H1 (cell line): Measurements from ENCODE around the gene CCNL2. TPM values are rescaled to one million over a fixed set of nuclear protein-coding genes. Genes with fewer than 3 reads are reported as not detected.
A peak's percentile ranks its signal among the peaks of the same experiment; 100 is the strongest.

ENCODE experiments used
- CTCF ChIA-PET: fragments of 300-600 bp; sonication (Branson Sonifier 250); formaldehyde crosslinking; loops from one replicate; lab custom pipeline; 2021; ENCODE audit not compliant: partially characterized antibody; lab: Charles Lee
- POLR2A ChIA-PET: fragments of 300-600 bp; sonication (Branson Sonifier 250); formaldehyde crosslinking; loops from one replicate; lab custom pipeline; 2021; ENCODE audit warnings: inconsistent platforms; ENCODE audit not compliant: partially characterized antibody; lab: Charles Lee
- DNase-seq, 2 experiments: peaks; one replicate each; pipeline versions ENCODE4 v3.0.0 to v3.0.0-alpha.2; 2010 to 2022; ENCODE audit warnings: low spot score in 2 of 2, low read depth in 1 of 2, mixed read lengths in 1 of 2
- FAIRE-seq: peaks from 2 replicates; lab custom pipeline; 2011; peaks lifted over from hg19 to GRCh38; lab: Jason Lieb, UNC
- H2AFZ ChIP-seq: 2 replicates; pipeline ENCODE4 v1.8.1; 2012; ENCODE audit warnings: low read length, inconsistent platforms
- H2AK5ac ChIP-seq: 2 replicates; pipeline ENCODE4 v1.6.1; 2013; ENCODE audit warnings: low read depth, low read length
- H2BK120ac ChIP-seq: replicated peaks from 2 replicates; pipeline ENCODE3; 2013; ENCODE audit warnings: low read depth, low read length, inconsistent platforms
- H2BK12ac ChIP-seq: 2 replicates; pipeline ENCODE4 v1.6.1; 2013; ENCODE audit warnings: low read depth, low read length
- H2BK15ac ChIP-seq: 2 replicates; pipeline ENCODE4 v1.6.1; 2013; ENCODE audit warnings: low read length
- H2BK20ac ChIP-seq: 2 replicates; pipeline ENCODE4 v1.6.1; 2013; ENCODE audit warnings: low read length
- H2BK5ac ChIP-seq: 2 replicates; pipeline ENCODE4 v1.6.1; 2013; ENCODE audit warnings: low read depth, low read length
- H3K14ac ChIP-seq: 2 replicates; pipeline ENCODE4 v1.6.1; 2013; ENCODE audit warnings: inconsistent platforms; ENCODE audit not compliant: insufficient read length
- H3K18ac ChIP-seq: 2 replicates; pipeline ENCODE4 v1.6.1; 2013; ENCODE audit warnings: low read length; ENCODE audit errors: extremely low read depth
- H3K23ac ChIP-seq: 2 replicates; pipeline ENCODE4 v1.6.1; 2013; ENCODE audit warnings: inconsistent platforms; ENCODE audit not compliant: insufficient read length
- H3K23me2 ChIP-seq: 2 replicates; pipeline ENCODE4 v1.6.1; 2013; ENCODE audit warnings: low read depth, low read length
- H3K27ac ChIP-seq: 2 replicates; pipeline ENCODE4 v1.6.1; 2011; ENCODE audit warnings: low read depth, low read length, inconsistent platforms
- H3K27me3 ChIP-seq, 4 experiments: replicated peaks in 1 of 4; 1 replicate in 1 of 4; 2 replicates in 3 of 4; pipeline versions ENCODE4 v1.6.1 to v1.8.1; 2011 to 2013; ENCODE audit warnings: low read length in 3 of 4, mild to moderate bottlenecking in 3 of 4, inconsistent platforms in 2 of 4, mixed read lengths in 2 of 4, moderate library complexity in 1 of 4; ENCODE audit not compliant: control insufficient read depth in 3 of 4, insufficient read depth in 3 of 4; ENCODE audit errors: extremely low read depth in 1 of 4
- H3K36me3 ChIP-seq, 4 experiments: 2 replicates each; pipeline versions ENCODE4 v1.6.1 to v1.8.1; 2011 to 2013; ENCODE audit warnings: mild to moderate bottlenecking in 4 of 4, low read length in 3 of 4, moderate library complexity in 2 of 4, control low read depth in 1 of 4, inconsistent platforms in 1 of 4; ENCODE audit not compliant: insufficient read depth in 4 of 4, control insufficient read depth in 2 of 4
- H3K4ac ChIP-seq: replicated peaks from 2 replicates; pipeline ENCODE3; 2013; ENCODE audit warnings: low read length, low read depth, mixed read lengths, inconsistent platforms; ENCODE audit not compliant: insufficient read length
- H3K4me1 ChIP-seq, 4 experiments: replicated peaks in 1 of 4; 1 replicate in 1 of 4; 2 replicates in 3 of 4; pipeline versions ENCODE4 v1.6.1 to v1.8.1; 2011 to 2013; ENCODE audit warnings: low read length in 3 of 4, inconsistent platforms in 2 of 4, mixed read lengths in 1 of 4; ENCODE audit not compliant: insufficient read depth in 4 of 4, control insufficient read depth in 3 of 4
- H3K4me2 ChIP-seq, 2 experiments: 2 replicates each; pipeline versions ENCODE4 v1.6.1 to v1.8.1; 2011 to 2013; ENCODE audit warnings: low read depth in 2 of 2, low read length in 2 of 2, control low read depth in 1 of 2, inconsistent platforms in 1 of 2, mild to moderate bottlenecking in 1 of 2; ENCODE audit not compliant: insufficient read depth in 1 of 2
- H3K4me3 ChIP-seq, 4 experiments: fragments of 200-600, 300-600 bp in 1 of 4; sonication (generic), shearing (Covaris generic), sonication (Bioruptor Twin) in 1 of 4; 2 replicates each; pipeline versions ENCODE4 v1.5.1 to v1.8.1; 2011 to 2016; ENCODE audit warnings: low read length in 4 of 4, low read depth in 3 of 4, control low read depth in 2 of 4, inconsistent platforms in 2 of 4, mild to moderate bottlenecking in 2 of 4, mixed read lengths in 1 of 4, moderate library complexity in 1 of 4; ENCODE audit not compliant: insufficient read depth in 2 of 4; ENCODE audit errors: extremely low read depth in 1 of 4
- H3K56ac ChIP-seq: replicated peaks from 2 replicates; pipeline ENCODE3; 2013; ENCODE audit warnings: low read depth, mild to moderate bottlenecking, mixed read lengths, low read length, inconsistent platforms; ENCODE audit not compliant: insufficient read length
- H3K79me1 ChIP-seq: 2 replicates; pipeline ENCODE4 v1.6.1; 2013; ENCODE audit warnings: low read depth, low read length, control low read depth
- H3K79me2 ChIP-seq, 2 experiments: 2 replicates each; pipeline versions ENCODE4 v1.6.1 to v1.8.1; 2012 to 2013; ENCODE audit warnings: low read length in 2 of 2, mild to moderate bottlenecking in 2 of 2, inconsistent platforms in 1 of 2; ENCODE audit not compliant: insufficient read depth in 2 of 2, control insufficient read depth in 1 of 2
- H3K9ac ChIP-seq, 4 experiments: replicated peaks in 1 of 4; 1 replicate in 1 of 4; 2 replicates in 3 of 4; pipeline versions ENCODE4 v1.6.1 to v1.8.1; 2011 to 2013; ENCODE audit warnings: low read depth in 3 of 4, low read length in 3 of 4, control low read depth in 2 of 4, mild to moderate bottlenecking in 2 of 4, moderate library complexity in 2 of 4, inconsistent platforms in 1 of 4; ENCODE audit errors: extremely low read depth in 1 of 4
- H3K9me3 ChIP-seq, 2 experiments: 2 replicates each; pipeline versions ENCODE4 v1.6.1 to v1.8.1; 2012 to 2013; ENCODE audit warnings: mild to moderate bottlenecking in 2 of 2, moderate library complexity in 2 of 2, control low read depth in 1 of 2, inconsistent platforms in 1 of 2, low read depth in 1 of 2, low read length in 1 of 2, mixed read lengths in 1 of 2; ENCODE audit not compliant: insufficient read depth in 2 of 2
- H4K20me1 ChIP-seq, 2 experiments: replicated peaks in 1 of 2; 2 replicates each; pipeline versions ENCODE3 to v1.8.1; 2011 to 2013; ENCODE audit warnings: inconsistent platforms in 2 of 2, low read length in 2 of 2, mild to moderate bottlenecking in 1 of 2; ENCODE audit not compliant: insufficient read depth in 2 of 2, control insufficient read depth in 1 of 2
- H4K5ac ChIP-seq: 2 replicates; pipeline ENCODE4 v1.6.1; 2013; ENCODE audit warnings: low read length, low read depth, mixed read lengths, inconsistent platforms; ENCODE audit not compliant: insufficient read length
- H4K8ac ChIP-seq: 2 replicates; pipeline ENCODE4 v1.8.0; 2013; ENCODE audit warnings: mild to moderate bottlenecking, moderate library complexity, low read length, inconsistent platforms; ENCODE audit not compliant: insufficient read depth; ENCODE audit errors: extremely low read depth
- H4K91ac ChIP-seq: replicated peaks from 2 replicates; pipeline ENCODE3; 2013; ENCODE audit warnings: low read length, mixed read lengths, inconsistent platforms; ENCODE audit not compliant: insufficient read length
- EGR1 ChIP-seq: IDR thresholded peaks from 2 replicates; pipeline ENCODE4 v1.6.1; 2011; ENCODE audit warnings: low read depth, low read length, borderline replicate concordance
- HDAC2 ChIP-seq, 2 experiments: fragments of 300-600 bp in 1 of 2; sonication (generic) in 1 of 2; IDR thresholded peaks; 2 replicates each; pipeline ENCODE4 v1.6.1; 2011 to 2012; ENCODE audit warnings: low read depth in 2 of 2, low read length in 2 of 2, mild to moderate bottlenecking in 2 of 2, moderate library complexity in 2 of 2, borderline replicate concordance in 1 of 2, inconsistent platforms in 1 of 2
- KDM1A ChIP-seq: fragments of 200-600, 300-600 bp; sonication (generic); IDR thresholded peaks from 2 replicates; pipeline ENCODE4 v1.7.1; 2016; ENCODE audit warnings: mild to moderate bottlenecking, low read length, borderline replicate concordance
- NRF1 ChIP-seq: IDR thresholded peaks from 2 replicates; pipeline ENCODE4 v1.6.1; 2011; ENCODE audit warnings: mild to moderate bottlenecking, low read depth, low read length, improper control_type of control experiment
- SIX5 ChIP-seq: IDR thresholded peaks from 2 replicates; pipeline ENCODE4 v1.6.1; 2011; ENCODE audit warnings: mild to moderate bottlenecking, low read depth, low read length
- SRF ChIP-seq: IDR thresholded peaks from 2 replicates; pipeline ENCODE4 v1.6.1; 2011; ENCODE audit warnings: mild to moderate bottlenecking, low read depth, low read length, moderate library complexity
- TEAD4 ChIP-seq: IDR thresholded peaks from 2 replicates; pipeline ENCODE4 v1.6.1; 2012; ENCODE audit warnings: low read depth, low read length, inconsistent platforms, mixed read lengths
- ZNF274 ChIP-seq: IDR thresholded peaks from 2 replicates; pipeline ENCODE4 v1.7.0; 2012; ENCODE audit warnings: low read length, borderline replicate concordance; ENCODE audit errors: extremely low read depth
- WGBS, 2 experiments: shearing (Covaris generic) in 1 of 2; methylation state at CpG; one replicate each; pipeline versions ENCODE4 v1.1.6 to v1.1.7; 2013 to 2015; ENCODE audit warnings: low lambda C conversion rate in 2 of 2, mixed read lengths in 2 of 2, inconsistent platforms in 1 of 2, low coverage in 1 of 2, missing lambda C conversion rate in 1 of 2; ENCODE audit not compliant: insufficient replicate concordance in 2 of 2, insufficient coverage in 1 of 2, insufficient read length in 1 of 2; ENCODE audit errors: extremely low coverage in 1 of 2, missing lambda C conversion rate in 1 of 2; 5-methylcytosine and 5-hydroxymethylcytosine counted together
- polyA plus RNA-seq, 7 experiments: library from polyadenylated mRNA; depleted of rRNA in 3 of 7; stranded (reverse) in 5 of 7; unstranded in 2 of 7; fragments of >200 nt in 5 of 7; fragments of 200-250 nt in 2 of 7; gene quantifications; 1 replicate in 5 of 7; 2 replicates in 1 of 7; 4 replicates in 1 of 7; pipeline versions ENCODE4 v1.2.1 to v1.2.3, GENCODE V29; 2011 to 2013; ENCODE audit warnings: missing spikeins in 2 of 7, mixed read lengths in 2 of 7
- total RNA-seq: library from RNA; stranded (reverse); fragmentation: NEBNext Ultra II Directional; extraction: Animal tissue kit (Norgen Biotek cat#: 25700); gene quantifications from 2 replicates; pipeline ENCODE4 v1.2.1, GENCODE V29; 2021

CCNL2 gene
- total and polyA plus RNA-seq, 2 of the 8 experiments (the other 6 are each of a cell fraction or from before 2014, with no cell fraction given), result 79.8 to 120 TPM

GRCh38 chr1:1418464-1419362 is 19.6 kb upstream of the CCNL2 start:
- CTCF ChIA-PET, result interaction anchor here (0.9 to 1.6 kb wide), 5 partner anchors 10 to 20 kb away, joined by 3 to 5 read pairs (median 3); no protein-coding TSS in a partner anchor
- Histone ChIP-seq H3K18ac (no peak overlapping the region; the same call in 1 of the 2 replicates), H3K4me3 (no peak overlapping the region)

More at GRCh38 chr1:1418464-1419362, 19.6 kb upstream of the CCNL2 start:
- H3K4me2 ChIP-seq, result 0 out of 4 replicates have a peak overlapping the region, but pooled peaks have one; percentile 44 to 65
- no peak for DNase-seq
- no peaks in the 10 kb centered on the region for H3K36me3 ChIP-seq
- H3K27me3 ChIP-seq, result no peaks in the 10 kb centered on the region; a peak in 2 of 7 replicates
- H3K27ac ChIP-seq, result no peak overlapping the region
- 95% methylated on average over 20 of the region's 26 CpGs; no CpG with 5 or more reads in 1 of the 2 experiments for WGBS, 2 experiments
- H4K91ac ChIP-seq, result peak overlapping the region; percentile 89
- H3K56ac ChIP-seq, result no peak overlapping the region
- peak overlapping the region; percentile 43 for H2BK120ac ChIP-seq
- FAIRE-seq, result no peak
- no peaks in the 10 kb centered on the region for H3K9me3 ChIP-seq
- H2BK5ac ChIP-seq, result peak overlapping the region; percentile 71; the same call in 1 of the 2 replicates
- no peak overlapping the region for H3K14ac ChIP-seq
- TF ChIP-seq KDM1A, result no peak
- TF ChIP-seq EGR1, result no peak
- no peak for TF ChIP-seq NRF1
- no peak for TF ChIP-seq SIX5
- no peak for TF ChIP-seq TEAD4
- no peak for TF ChIP-seq SRF
- no peak for TF ChIP-seq HDAC2 (IDR thresholded peaks at IDR 0.05; ENCODE audit: borderline replicate concordance in 1 of 2, low read depth in 2 of 2, low read length in 2 of 2)
- TF ChIP-seq ZNF274, result no peak
- TF ChIP-seq, all 59 proteins: peak for 0
- H2AFZ ChIP-seq, result no peak overlapping the region
- H3K4ac ChIP-seq, result peak overlapping the region; percentile 38
- H4K5ac ChIP-seq, result peak overlapping the region; percentile 57
- H3K79me1 ChIP-seq, result no peaks in the 10 kb centered on the region
- H4K20me1 ChIP-seq, result no peaks in the 10 kb centered on the region
- peak overlapping the region; percentile 90; the same call in 1 of the 2 replicates for H2BK12ac ChIP-seq
- H3K9ac ChIP-seq, result no peak overlapping the region
- POLR2A ChIA-PET, result interaction anchor here (0.7 to 1.7 kb wide), 9 partner anchors 8 to 84 kb away, joined by 3 to 6 read pairs (median 3); partner anchors contain the start of gene VWA1
- H3K23ac ChIP-seq, result no peak overlapping the region
- no peaks in the 10 kb centered on the region for H3K79me2 ChIP-seq
- peak overlapping the region; percentile 100; the same call in 1 of the 2 replicates for H2BK15ac ChIP-seq
- peak overlapping the region; percentile 14 for H4K8ac ChIP-seq
- H3K4me1 ChIP-seq, result peaks cover 0 to 29% (median 23%) of the 10 kb centered on the region in 4 experiments; a peak in 6 of 7 replicates
- H3K23me2 ChIP-seq, result peaks cover 6% of the 10 kb centered on the region; the same call in 1 of the 2 replicates
- no peak overlapping the region for H2BK20ac ChIP-seq
- H2AK5ac ChIP-seq, result peak overlapping the region; percentile 92; the same call in 1 of the 2 replicates
